H1 (cell line): ENCODE results near the gene RGS3.

Source experiments
- CEBPB ChIP-seq: IDR thresholded peaks from 2 replicates; pipeline ENCODE4 v1.6.1; 2012; ENCODE audit warnings: low read depth, low read length
- HDAC2 ChIP-seq, 2 experiments: fragments of 300-600 bp in 1 of 2; sonication (generic) in 1 of 2; IDR thresholded peaks; 2 replicates each; pipeline ENCODE4 v1.6.1; 2011 to 2012; ENCODE audit warnings: low read depth in 2 of 2, low read length in 2 of 2, mild to moderate bottlenecking in 2 of 2, moderate library complexity in 2 of 2, borderline replicate concordance in 1 of 2, inconsistent platforms in 1 of 2
- POLR2A ChIP-seq, 2 experiments: IDR thresholded peaks; 1 replicate in 1 of 2; 2 replicates in 1 of 2; pipeline ENCODE4 v1.6.1; 2011; ENCODE audit warnings: low read depth in 2 of 2, low read length in 2 of 2, mild to moderate bottlenecking in 2 of 2; ENCODE audit errors: control extremely low read depth in 1 of 2
- RXRA ChIP-seq: IDR thresholded peaks from 2 replicates; pipeline ENCODE4 v1.6.1; 2011; ENCODE audit warnings: low read depth, mild to moderate bottlenecking, low read length, moderate library complexity; ENCODE audit not compliant: insufficient read depth
- SIN3A ChIP-seq, 2 experiments: IDR thresholded peaks in 1 of 2; conservative IDR thresholded peaks in 1 of 2; 2 replicates each; pipeline ENCODE4 v1.6.1; 2011 to 2012; ENCODE audit warnings: low read length in 2 of 2, improper control_type of control experiment in 1 of 2, low read depth in 1 of 2, mild to moderate bottlenecking in 1 of 2
- TAF1 ChIP-seq: IDR thresholded peaks from 2 replicates; pipeline ENCODE4 v1.6.1; 2011; ENCODE audit warnings: mild to moderate bottlenecking, low read depth, low read length
- TF ChIP-seq, protein P1 (sequence below), 3 experiments: IDR thresholded peaks; 1 replicate in 2 of 3; 2 replicates in 1 of 3; pipeline versions ENCODE4 v1.5.1 to v1.6.1; 2011; ENCODE audit warnings: low read length in 3 of 3, mild to moderate bottlenecking in 3 of 3, inconsistent platforms in 2 of 3, low read depth in 1 of 3, moderate library complexity in 1 of 3; ENCODE audit not compliant: insufficient read depth in 1 of 3; ENCODE audit errors: control extremely low read depth in 1 of 3
- TF ChIP-seq, protein P2 (sequence below): IDR thresholded peaks from 2 replicates; pipeline ENCODE4 v1.6.1; 2012; ENCODE audit warnings: inconsistent platforms

GRCh38 chr9:113461285-113461684 lies 2.2 kb upstream of the RGS3 start:
- TF ChIP-seq RXRA (no peak), HDAC2 (IDR thresholded peaks at IDR 0.05; ENCODE audit: borderline replicate concordance in 1 of 2, low read depth in 2 of 2, low read length in 2 of 2) (no peak), SIN3A (conservative IDR thresholded peaks at IDR 0.05 in 1 of 2, IDR thresholded peaks at IDR 0.05 in 1 of 2; ENCODE audit: low read depth in 1 of 2, low read length in 2 of 2) (no peak), CEBPB (no peak), POLR2A (IDR thresholded peaks at IDR 0.05; ENCODE audit: control extremely low read depth in 1 of 2, low read depth in 2 of 2, low read length in 2 of 2) (no peak), TAF1 (no peak)
- TF ChIP-seq, protein P1, sequence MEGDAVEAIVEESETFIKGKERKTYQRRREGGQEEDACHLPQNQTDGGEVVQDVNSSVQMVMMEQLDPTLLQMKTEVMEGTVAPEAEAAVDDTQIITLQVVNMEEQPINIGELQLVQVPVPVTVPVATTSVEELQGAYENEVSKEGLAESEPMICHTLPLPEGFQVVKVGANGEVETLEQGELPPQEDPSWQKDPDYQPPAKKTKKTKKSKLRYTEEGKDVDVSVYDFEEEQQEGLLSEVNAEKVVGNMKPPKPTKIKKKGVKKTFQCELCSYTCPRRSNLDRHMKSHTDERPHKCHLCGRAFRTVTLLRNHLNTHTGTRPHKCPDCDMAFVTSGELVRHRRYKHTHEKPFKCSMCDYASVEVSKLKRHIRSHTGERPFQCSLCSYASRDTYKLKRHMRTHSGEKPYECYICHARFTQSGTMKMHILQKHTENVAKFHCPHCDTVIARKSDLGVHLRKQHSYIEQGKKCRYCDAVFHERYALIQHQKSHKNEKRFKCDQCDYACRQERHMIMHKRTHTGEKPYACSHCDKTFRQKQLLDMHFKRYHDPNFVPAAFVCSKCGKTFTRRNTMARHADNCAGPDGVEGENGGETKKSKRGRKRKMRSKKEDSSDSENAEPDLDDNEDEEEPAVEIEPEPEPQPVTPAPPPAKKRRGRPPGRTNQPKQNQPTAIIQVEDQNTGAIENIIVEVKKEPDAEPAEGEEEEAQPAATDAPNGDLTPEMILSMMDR (IDR thresholded peaks at IDR 0.05; ENCODE audit: control extremely low read depth in 1 of 3, insufficient read depth in 1 of 3, low read depth in 1 of 3, low read length in 3 of 3), result no peak
- TF ChIP-seq, protein P2, sequence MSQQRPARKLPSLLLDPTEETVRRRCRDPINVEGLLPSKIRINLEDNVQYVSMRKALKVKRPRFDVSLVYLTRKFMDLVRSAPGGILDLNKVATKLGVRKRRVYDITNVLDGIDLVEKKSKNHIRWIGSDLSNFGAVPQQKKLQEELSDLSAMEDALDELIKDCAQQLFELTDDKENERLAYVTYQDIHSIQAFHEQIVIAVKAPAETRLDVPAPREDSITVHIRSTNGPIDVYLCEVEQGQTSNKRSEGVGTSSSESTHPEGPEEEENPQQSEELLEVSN, result no peak
